Measurements from ENCODE around the gene ASCC1. TPM values are rescaled to one million over a fixed set of nuclear protein-coding genes. Genes with fewer than 3 reads are reported as not detected.

The ASCC1 gene
- total RNA-seq, 4 donors from 2014 or later, result 24.4 to 42.4 (median 35.2) TPM

DNA sequence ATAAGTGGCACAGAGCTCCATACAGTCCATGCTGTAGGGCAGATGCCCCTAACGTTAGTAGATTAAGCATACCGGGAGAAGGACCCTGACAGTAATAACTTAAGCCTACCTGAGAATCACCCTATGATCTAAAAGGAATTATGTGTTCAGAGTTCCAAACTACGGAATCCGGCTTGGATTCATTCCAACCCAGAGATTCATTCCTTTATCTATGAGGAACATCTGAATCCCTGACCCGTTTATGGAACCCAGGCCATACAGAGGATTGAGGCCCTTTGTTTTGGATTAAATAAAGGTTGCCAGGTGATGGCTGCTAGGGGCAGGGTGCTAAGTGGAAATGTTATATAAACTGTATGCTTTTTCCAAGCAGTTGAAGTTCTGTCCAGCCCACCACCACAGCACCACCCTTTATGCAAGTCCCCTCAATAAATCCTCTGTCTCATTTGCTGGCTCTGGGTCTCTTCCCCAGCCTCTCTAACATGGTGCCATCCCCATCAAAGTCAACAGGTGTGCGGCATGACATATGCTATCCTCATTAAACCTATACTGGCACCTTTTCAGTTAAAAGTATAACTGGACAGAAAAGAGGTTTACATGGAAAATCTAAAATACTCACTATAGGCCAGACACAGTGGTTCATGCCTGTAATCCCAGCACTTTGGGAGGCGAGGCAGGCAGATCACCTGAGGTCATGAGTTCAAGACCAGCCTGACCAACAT is 9.4 kb downstream of the ASCC1 start:
- H3K4me1 ChIP-seq, result no peaks in the 10 kb centered on the region
- no peaks in the 10 kb centered on the region for H3K27me3 ChIP-seq
- WGBS, 2 donors (ENCODE audit: low coverage in 1 of 2), result 71 to 74% methylated on average over 4 to 5 of the region's 7 CpGs
- no peak overlapping the region for H3K4me3 ChIP-seq
- no peaks in the 10 kb centered on the region for H3K9me3 ChIP-seq
- TF ChIP-seq POLR2A (IDR thresholded peaks at IDR 0.05) (no peak), CTCF (IDR thresholded peaks at IDR 0.05) (no peak), POLR2AphosphoS5 (IDR thresholded peaks at IDR 0.05) (no peak), EP300 (IDR thresholded peaks at IDR 0.05) (no peak)
- H3K36me3 ChIP-seq, result peaks cover 0 to 100% of the 10 kb centered on the region in 2 donors
- H3K27ac ChIP-seq, result no peak overlapping the region
- ATAC-seq, result no peak

- Histone ChIP-seq H3K36me3 (peaks cover 0 to 100% of the 10 kb centered on the region in 2 donors), H3K9me3 (no peaks in the 10 kb centered on the region), H3K4me1 (no peaks in the 10 kb centered on the region), H3K27me3 (no peaks in the 10 kb centered on the region), H3K4me3 (no peak overlapping the region), H3K27ac (no peak overlapping the region)
- ATAC-seq, result no peak
- WGBS, 2 donors (ENCODE audit: low coverage in 1 of 2), result 100% methylated on average over 1 of the region's 1 CpG; no CpG with 5 or more reads in 1 of the 2 donors
- TF ChIP-seq POLR2A (IDR thresholded peaks at IDR 0.05) (no peak), CTCF (IDR thresholded peaks at IDR 0.05) (no peak), EP300 (IDR thresholded peaks at IDR 0.05) (no peak), POLR2AphosphoS5 (IDR thresholded peaks at IDR 0.05) (no peak)
Measured at GRCh38 chr10:72204724-72205123, 11.4 kb downstream of the ASCC1 start.

- TF ChIP-seq EP300 (IDR thresholded peaks at IDR 0.05), result no peak
- TF ChIP-seq POLR2A (IDR thresholded peaks at IDR 0.05), result no peak
- no peak for TF ChIP-seq CTCF (IDR thresholded peaks at IDR 0.05)
- TF ChIP-seq POLR2AphosphoS5 (IDR thresholded peaks at IDR 0.05), result no peak
- H3K4me1 ChIP-seq, result no peaks in the 10 kb centered on the region
- no peak overlapping the region for H3K27ac ChIP-seq
- no peak for ATAC-seq
- H3K4me3 ChIP-seq, result no peak overlapping the region
- H3K27me3 ChIP-seq, result no peaks in the 10 kb centered on the region
- H3K9me3 ChIP-seq, result no peaks in the 10 kb centered on the region
- H3K36me3 ChIP-seq, result peaks cover 0 to 100% of the 10 kb centered on the region in 2 donors
- 72 to 78% methylated on average over 9 of the region's 9 CpGs for WGBS, 2 donors (ENCODE audit: low coverage in 1 of 2)
Measured at GRCh38 chr10:72204296-72204695, 11.8 kb downstream of the ASCC1 start.

DNA sequence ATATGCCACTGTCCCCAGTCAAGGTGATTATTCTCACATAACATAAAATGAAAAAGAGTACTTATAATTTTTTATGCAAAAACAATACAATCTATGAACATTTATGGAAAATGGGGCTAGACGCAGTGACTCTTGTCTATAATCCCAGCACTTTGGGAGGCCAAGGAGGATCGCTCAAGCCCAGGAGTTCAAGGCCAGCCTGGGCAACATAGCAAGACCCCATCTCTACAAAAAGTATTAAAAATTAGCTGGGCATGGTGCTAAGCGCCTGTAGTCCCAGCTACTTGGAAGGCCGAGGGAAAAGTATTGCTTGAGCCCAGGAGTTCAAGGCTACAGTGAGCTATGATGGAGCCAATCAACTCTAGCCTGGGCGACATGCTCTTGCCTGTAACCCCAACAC is 14.8 kb downstream of the ASCC1 start:
- Histone ChIP-seq H3K4me3 (no peak overlapping the region), H3K36me3 (peaks cover 0 to 85% of the 10 kb centered on the region in 2 donors), H3K4me1 (no peaks in the 10 kb centered on the region), H3K27ac (no peak overlapping the region), H3K27me3 (no peaks in the 10 kb centered on the region), H3K9me3 (no peaks in the 10 kb centered on the region)
- WGBS, 2 donors (ENCODE audit: low coverage in 1 of 2), result 94 to 100% methylated on average over 1 to 4 of the region's 5 CpGs
- ATAC-seq, result no peak
- TF ChIP-seq CTCF (IDR thresholded peaks at IDR 0.05), result no peak
- no peak for TF ChIP-seq EP300 (IDR thresholded peaks at IDR 0.05)

DNA sequence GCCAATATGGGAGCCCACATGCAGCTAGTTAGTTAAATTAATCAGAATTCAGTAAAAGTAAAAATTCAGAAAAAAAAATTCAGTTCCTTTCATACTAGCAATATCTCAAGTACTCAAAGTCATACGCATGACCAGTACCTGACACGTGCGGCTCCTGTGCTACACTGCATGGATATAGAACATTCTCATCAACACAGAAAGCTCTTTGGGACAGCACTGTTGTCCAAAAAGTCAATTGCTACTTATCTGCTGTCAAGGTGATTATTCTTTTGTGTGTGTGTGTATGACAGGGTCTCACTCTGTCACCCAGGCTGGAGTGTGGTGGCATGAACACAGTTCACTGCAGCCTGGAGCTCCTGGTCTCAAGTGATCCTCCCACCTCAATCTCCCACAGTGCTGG is 15.2 kb downstream of the ASCC1 start:
- Histone ChIP-seq H3K27me3 (no peaks in the 10 kb centered on the region), H3K27ac (no peak overlapping the region), H3K4me1 (no peaks in the 10 kb centered on the region), H3K36me3 (peaks cover 0 to 85% of the 10 kb centered on the region in 2 donors), H3K9me3 (no peaks in the 10 kb centered on the region), H3K4me3 (no peak overlapping the region)
- TF ChIP-seq EP300 (IDR thresholded peaks at IDR 0.05) (no peak), CTCF (IDR thresholded peaks at IDR 0.05) (no peak), POLR2AphosphoS5 (IDR thresholded peaks at IDR 0.05) (no peak), POLR2A (IDR thresholded peaks at IDR 0.05) (no peak)
- no peak for ATAC-seq
- 94% methylated on average over 3 of the region's 3 CpGs; no CpG with 5 or more reads in 1 of the 2 donors for WGBS, 2 donors (ENCODE audit: low coverage in 1 of 2)

All from gastroesophageal sphincter (tissue), 4 donors.